Natural killer cell treated with Interleukin-12 subunit alpha and Interleukin-12 subunit beta and Interleukin-15 and Interleukin-18, amount 100 ng/mL, for 72 hours (primary cell): ENCODE measurements around the gene TSPAN9. TPM values are rescaled to one million over a fixed set of nuclear protein-coding genes. Genes with fewer than 3 reads are reported as not detected.

Experiments
- ATAC-seq, 2 donors: fragments of 150-1000 bp; cut with Tn5 transposase in 1 of 2; sonication (Bioruptor Pico), chemical (Tn5 transposase) in 1 of 2; 2 replicates each; pipeline ENCODE4 v1.10.0; 2021
- DNase-seq: peaks from one replicate; pipeline ENCODE4 v3.0.0; 2022; ENCODE audit warnings: low spot score
- H3K27ac Mint-ChIP-seq, 2 donors: 1 replicate in 1 of 2; 2 replicates in 1 of 2; pipeline ENCODE4 v1.8.0; 2022; ENCODE audit warnings: mixed read lengths in 2 of 2, mild to moderate bottlenecking in 1 of 2, moderate library complexity in 1 of 2
- H3K27me3 Mint-ChIP-seq, 2 donors: 1 replicate in 1 of 2; 2 replicates in 1 of 2; pipeline ENCODE4 v1.8.0; 2022; ENCODE audit warnings: mixed read lengths in 2 of 2
- H3K36me3 Mint-ChIP-seq: one replicate; pipeline ENCODE4 v1.8.0; 2022; ENCODE audit warnings: mixed read lengths
- H3K4me1 Mint-ChIP-seq, 2 donors: 1 replicate in 1 of 2; 2 replicates in 1 of 2; pipeline ENCODE4 v1.8.0; 2022; ENCODE audit warnings: low read depth in 2 of 2, mixed read lengths in 2 of 2, mild to moderate bottlenecking in 1 of 2
- H3K4me3 Mint-ChIP-seq: one replicate; pipeline ENCODE4 v1.8.0; 2022; ENCODE audit warnings: mixed read lengths
- H3K9me3 Mint-ChIP-seq: 2 replicates; pipeline ENCODE4 v1.8.0; 2022; ENCODE audit warnings: mixed read lengths
- total RNA-seq, 2 donors: library from RNA; stranded (reverse); gene quantifications; one replicate each; pipeline ENCODE4 v1.2.3, GENCODE V29; 2022

Gene TSPAN9, protein sequence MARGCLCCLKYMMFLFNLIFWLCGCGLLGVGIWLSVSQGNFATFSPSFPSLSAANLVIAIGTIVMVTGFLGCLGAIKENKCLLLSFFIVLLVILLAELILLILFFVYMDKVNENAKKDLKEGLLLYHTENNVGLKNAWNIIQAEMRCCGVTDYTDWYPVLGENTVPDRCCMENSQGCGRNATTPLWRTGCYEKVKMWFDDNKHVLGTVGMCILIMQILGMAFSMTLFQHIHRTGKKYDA
- under 1 TPM in 1 of 2 donors, not detected in 1; 0.10 TPM for total RNA-seq

- peak; percentile 89 to 94 for ATAC-seq
- peaks cover 7 to 8% of the 10 kb centered on the region in 2 donors for H3K27me3 Mint-ChIP-seq
- no peaks in the 10 kb centered on the region for H3K36me3 Mint-ChIP-seq
- DNase-seq: peak; percentile 74
- H3K4me3 Mint-ChIP-seq: peak within 1 kb of the TSS; percentile 68
- H3K27ac Mint-ChIP-seq: peak within 1 kb of the TSS in 1 of 2 donors; percentile 51
- H3K4me1 Mint-ChIP-seq: peaks cover 0 to 5% of the 10 kb centered on the region in 2 donors
- no peaks in the 10 kb centered on the region for H3K9me3 Mint-ChIP-seq
These were observed at the start of gene TSPAN9 for GRCh38 chr12:3076730-3077571. TSS of gene TSPAN9 (plus strand) at chr12:3077379. CDS start at chr12:3201194, 123,815 bp downstream.

GRCh38 chr12:3028108-3028507 is 49.1 kb upstream of the TSPAN9 start:
- DNase-seq (no peak), ATAC-seq (no peak)
- H3K4me3 Mint-ChIP-seq: no peak overlapping the region
- H3K36me3 Mint-ChIP-seq: no peaks in the 10 kb centered on the region
- no peak overlapping the region for H3K27ac Mint-ChIP-seq
- H3K4me1 Mint-ChIP-seq: no peaks in the 10 kb centered on the region
- no peaks in the 10 kb centered on the region for H3K9me3 Mint-ChIP-seq
- peaks cover 0 to 3% of the 10 kb centered on the region in 2 donors for H3K27me3 Mint-ChIP-seq

DNA sequence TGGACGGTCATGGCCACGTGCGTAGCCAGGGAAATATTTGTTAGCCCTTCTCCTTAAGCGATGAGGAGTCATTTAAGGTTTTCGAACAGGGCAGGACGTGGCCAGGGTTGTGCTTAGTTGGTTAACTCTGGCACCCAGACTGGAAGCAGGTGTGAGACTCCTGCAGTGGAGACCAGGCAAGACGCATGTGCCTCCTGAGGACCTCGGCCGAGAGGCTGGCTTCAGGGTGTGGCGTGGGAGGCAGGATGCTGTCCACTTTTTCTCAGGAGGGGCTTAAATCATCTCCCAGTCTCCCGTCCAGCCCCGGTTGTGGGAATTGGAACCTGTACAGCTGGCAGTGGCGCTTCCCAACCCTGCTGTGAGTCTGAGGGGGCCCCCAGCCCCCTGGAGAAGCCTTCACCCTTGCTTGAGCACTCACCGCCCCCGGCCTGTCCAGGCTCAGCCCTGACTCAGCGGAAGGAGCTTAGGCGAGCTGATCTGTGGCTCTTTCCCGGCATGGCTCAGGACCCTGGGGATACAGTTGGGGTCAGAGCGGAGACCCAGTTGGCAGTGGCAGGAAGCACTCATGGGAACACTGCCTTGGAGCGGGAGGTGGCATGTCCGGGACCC is 46.3 kb upstream of the TSPAN9 start:
- H3K9me3 Mint-ChIP-seq: no peaks in the 10 kb centered on the region
- H3K36me3 Mint-ChIP-seq: no peaks in the 10 kb centered on the region
- no peak for DNase-seq
- H3K4me1 Mint-ChIP-seq: no peaks in the 10 kb centered on the region
- peaks cover 0 to 3% of the 10 kb centered on the region in 2 donors for H3K27me3 Mint-ChIP-seq
- no peak overlapping the region for H3K27ac Mint-ChIP-seq
- H3K4me3 Mint-ChIP-seq: no peak overlapping the region
- ATAC-seq: no peak

DNA sequence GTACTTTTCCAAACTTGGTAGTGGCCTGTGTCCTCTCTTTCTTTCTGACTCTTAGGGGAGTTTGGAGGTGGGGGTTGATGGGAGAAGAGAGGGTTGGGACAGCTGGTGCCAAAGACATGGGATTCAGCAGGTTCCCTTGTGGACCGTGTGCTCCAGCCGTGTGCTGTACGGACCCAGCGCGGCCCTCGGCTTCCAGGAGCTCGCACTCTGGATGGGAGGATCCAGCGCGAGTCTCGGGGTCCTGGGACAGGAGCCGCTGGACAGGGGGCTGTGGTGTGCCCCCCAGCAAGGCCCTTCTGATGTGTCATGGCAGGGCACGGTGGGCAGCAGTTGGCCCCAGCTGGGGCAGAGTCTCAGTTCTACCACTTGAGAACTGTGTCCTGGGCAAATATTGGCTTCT is 45.0 kb upstream of the TSPAN9 start:
- DNase-seq (no peak), ATAC-seq (no peak)
- Mint-ChIP-seq H3K4me3 (no peak overlapping the region), H3K27me3 (peaks cover 0 to 3% of the 10 kb centered on the region in 2 donors), H3K4me1 (no peaks in the 10 kb centered on the region), H3K27ac (no peak overlapping the region), H3K36me3 (no peaks in the 10 kb centered on the region), H3K9me3 (no peaks in the 10 kb centered on the region)

DNA sequence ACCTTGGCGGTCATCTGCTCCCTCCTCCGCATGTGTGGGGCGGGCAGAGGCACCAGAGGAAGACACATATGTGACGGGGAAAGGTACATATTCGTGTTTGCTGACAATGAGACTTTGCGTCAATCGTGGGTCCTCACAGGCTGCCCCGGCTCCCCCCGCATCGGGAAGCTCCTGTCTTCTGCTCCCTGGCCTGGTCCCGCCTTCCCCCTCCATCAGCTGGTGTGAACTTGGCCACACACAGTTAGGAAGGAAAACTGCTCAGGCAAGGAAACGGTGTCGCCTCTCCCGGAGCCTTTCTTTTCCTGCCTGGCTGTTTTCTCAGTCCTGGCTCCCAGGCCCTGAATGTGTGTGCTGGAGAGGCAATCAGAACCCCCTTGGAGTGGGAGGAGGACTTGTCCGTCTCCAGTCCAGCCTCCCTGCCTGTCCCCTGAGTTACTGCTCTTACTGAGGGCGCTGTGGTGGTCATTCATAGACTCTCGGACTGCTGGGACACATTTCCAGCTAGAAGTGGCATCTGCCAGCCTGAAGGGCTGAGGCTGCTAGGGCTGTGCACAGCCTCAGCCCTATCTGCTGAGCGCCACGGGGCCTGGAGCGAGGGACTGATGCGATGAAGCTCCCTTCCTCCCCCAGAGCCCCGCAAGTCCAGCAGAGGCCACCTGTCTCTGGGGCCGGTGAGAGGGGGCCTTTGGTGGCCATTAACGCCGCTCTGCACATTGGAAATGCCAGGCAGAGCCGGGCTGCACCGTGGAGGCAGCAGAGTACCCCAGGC is 44.2 kb upstream of the TSPAN9 start:
- Mint-ChIP-seq H3K27ac (no peak overlapping the region), H3K27me3 (peaks cover 0 to 3% of the 10 kb centered on the region in 2 donors), H3K36me3 (no peaks in the 10 kb centered on the region), H3K9me3 (no peaks in the 10 kb centered on the region), H3K4me3 (no peak overlapping the region), H3K4me1 (no peaks in the 10 kb centered on the region)
- ATAC-seq: no peak
- no peak for DNase-seq

GRCh38 chr12:3033539-3033867 is 43.7 kb upstream of the TSPAN9 start:
- no peak for DNase-seq
- Mint-ChIP-seq H3K9me3 (no peaks in the 10 kb centered on the region), H3K36me3 (no peaks in the 10 kb centered on the region), H3K27me3 (peaks cover 0 to 3% of the 10 kb centered on the region in 2 donors), H3K4me3 (no peak overlapping the region), H3K27ac (no peak overlapping the region), H3K4me1 (no peaks in the 10 kb centered on the region)
- no peak for ATAC-seq

DNA sequence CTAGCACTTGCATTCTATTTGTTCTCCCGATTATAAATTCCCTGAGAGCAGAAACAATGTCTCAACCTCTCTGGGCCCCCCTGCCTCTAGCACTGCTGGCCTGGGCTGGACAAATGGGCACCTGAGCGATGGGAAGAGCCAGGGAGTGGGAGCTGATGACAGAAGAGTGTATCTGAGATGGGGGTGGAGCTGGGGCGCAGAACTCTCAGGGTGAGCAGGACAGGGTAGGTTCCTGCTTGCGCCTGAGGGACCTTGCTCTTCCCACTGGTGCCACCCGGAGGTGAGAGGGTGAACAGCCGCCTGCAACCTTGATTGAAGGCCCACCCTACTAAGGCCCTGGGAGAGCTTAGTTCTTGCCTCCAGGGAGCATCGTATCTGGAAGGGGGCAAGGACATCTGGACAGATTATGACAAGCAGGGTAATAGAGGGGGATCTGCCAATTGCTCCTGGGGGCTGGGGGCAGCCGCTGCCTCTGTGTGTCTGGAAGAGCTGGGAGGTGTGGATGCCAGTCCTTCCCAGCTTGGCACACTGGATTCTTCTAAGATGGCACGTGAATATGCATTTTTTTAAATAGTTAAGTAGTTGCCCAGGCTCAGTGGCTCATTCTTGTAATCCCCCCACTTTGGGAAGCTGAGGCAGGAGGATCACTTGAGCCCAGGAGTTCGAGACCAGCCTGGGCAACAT is 43.0 kb upstream of the TSPAN9 start:
- DNase-seq (no peak), ATAC-seq (peak in 1 of 2 donors; percentile 50)
- no peak overlapping the region for H3K4me3 Mint-ChIP-seq
- H3K27ac Mint-ChIP-seq: no peak overlapping the region
- H3K27me3 Mint-ChIP-seq: peaks cover 0 to 3% of the 10 kb centered on the region in 2 donors
- H3K36me3 Mint-ChIP-seq: no peaks in the 10 kb centered on the region
- no peaks in the 10 kb centered on the region for H3K9me3 Mint-ChIP-seq
- no peaks in the 10 kb centered on the region for H3K4me1 Mint-ChIP-seq

DNA sequence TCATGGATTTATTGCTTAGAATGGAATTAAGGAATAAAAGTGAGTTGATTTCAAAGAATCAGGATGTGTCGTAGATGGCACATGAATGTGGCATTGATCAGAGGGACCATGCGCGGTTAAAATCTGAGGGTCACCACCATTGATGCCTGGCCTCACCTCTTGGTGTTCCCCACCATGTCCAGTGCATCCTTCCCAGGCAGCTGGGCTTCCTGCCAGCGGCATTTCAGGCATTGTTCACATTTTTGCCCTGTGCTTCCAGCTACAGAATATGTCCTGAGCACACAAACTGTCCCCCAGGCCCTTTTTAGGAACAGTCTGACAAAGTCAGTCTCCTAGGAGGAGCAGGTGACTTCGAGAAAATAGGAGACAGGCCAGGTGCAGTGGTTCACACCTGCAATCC is 42.0 kb upstream of the TSPAN9 start:
- H3K4me1 Mint-ChIP-seq: no peaks in the 10 kb centered on the region
- ATAC-seq (no peak), DNase-seq (no peak)
- H3K36me3 Mint-ChIP-seq: no peaks in the 10 kb centered on the region
- peaks cover 0 to 3% of the 10 kb centered on the region in 2 donors for H3K27me3 Mint-ChIP-seq
- no peaks in the 10 kb centered on the region for H3K9me3 Mint-ChIP-seq
- H3K4me3 Mint-ChIP-seq: no peak overlapping the region
- H3K27ac Mint-ChIP-seq: no peak overlapping the region

DNA sequence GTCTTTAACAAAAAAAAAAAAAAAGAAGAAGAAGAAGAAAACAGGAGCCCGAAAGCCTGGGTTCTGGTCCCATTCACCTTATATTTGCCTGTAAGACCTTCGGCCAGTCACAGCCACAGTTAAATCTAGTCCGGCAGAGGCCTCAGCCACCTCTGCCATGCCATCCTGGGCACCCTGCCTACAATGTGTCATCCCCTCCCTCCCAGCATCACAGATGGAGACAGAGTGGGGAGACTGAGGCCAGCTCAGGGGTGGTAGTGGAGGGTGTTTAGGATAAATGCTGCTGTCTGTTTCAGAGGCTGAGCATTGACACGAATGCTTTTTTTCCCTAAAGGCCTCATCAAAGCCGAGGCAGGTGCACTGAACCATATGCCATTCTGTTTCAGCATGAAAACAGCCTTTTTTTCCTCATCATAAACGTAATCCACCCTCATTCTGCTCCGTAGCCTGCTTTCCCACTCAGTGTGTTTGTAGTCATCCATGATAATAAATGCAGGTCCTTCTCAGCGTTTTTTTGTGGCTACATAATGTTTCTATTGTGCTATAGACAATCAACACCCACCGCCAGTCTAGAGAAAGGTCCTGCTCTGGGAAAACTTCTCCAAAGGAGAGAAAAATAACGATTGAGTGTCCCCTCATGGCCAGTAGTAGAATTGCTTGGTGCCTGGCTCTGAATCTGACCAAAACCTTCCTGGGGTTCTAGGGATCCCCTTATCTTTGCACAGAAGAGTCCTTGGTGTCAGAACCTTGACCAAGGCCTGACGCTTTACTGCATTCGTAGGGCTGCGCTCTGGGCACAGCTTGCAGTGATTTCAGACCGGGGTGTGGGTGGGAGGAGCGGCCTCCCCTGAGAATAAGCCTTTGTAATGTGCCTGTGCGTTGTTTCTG is 41.1 kb upstream of the TSPAN9 start:
- ATAC-seq (no peak), DNase-seq (no peak)
- H3K36me3 Mint-ChIP-seq: no peaks in the 10 kb centered on the region
- H3K4me1 Mint-ChIP-seq: no peaks in the 10 kb centered on the region
- no peak overlapping the region for H3K27ac Mint-ChIP-seq
- H3K4me3 Mint-ChIP-seq: no peak overlapping the region
- H3K27me3 Mint-ChIP-seq: no peaks in the 10 kb centered on the region
- H3K9me3 Mint-ChIP-seq: no peaks in the 10 kb centered on the region

- Mint-ChIP-seq H3K4me3 (no peak overlapping the region), H3K36me3 (no peaks in the 10 kb centered on the region), H3K9me3 (no peaks in the 10 kb centered on the region), H3K27ac (no peak overlapping the region), H3K4me1 (no peaks in the 10 kb centered on the region), H3K27me3 (peaks cover 2 to 5% of the 10 kb centered on the region in 2 donors)
- no peak for DNase-seq
- ATAC-seq: no peak
These were observed 40.1 kb upstream of the TSPAN9 start for GRCh38 chr12:3036901-3037600.

DNA sequence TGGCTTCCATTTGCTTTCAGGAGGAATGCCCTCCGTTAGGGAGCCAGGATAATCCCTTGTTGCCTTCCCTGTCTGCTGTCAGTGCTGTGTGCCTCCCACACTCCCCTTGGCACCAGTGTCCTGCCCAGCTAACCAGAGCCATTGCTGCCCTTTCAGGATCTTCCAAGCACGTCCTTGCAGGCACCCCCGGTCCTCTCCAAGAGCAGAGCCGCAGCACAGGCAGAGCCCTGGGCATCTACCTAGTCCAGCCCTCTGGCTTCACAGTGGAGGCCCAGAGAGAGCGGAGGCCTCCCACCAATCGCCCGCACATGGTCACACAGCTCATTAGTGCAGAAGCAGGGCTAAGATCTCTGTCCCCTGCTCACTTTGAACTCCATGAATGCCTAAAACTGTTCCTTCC is 39.0 kb upstream of the TSPAN9 start:
- Mint-ChIP-seq H3K27me3 (peaks cover 6 to 10% of the 10 kb centered on the region in 2 donors), H3K9me3 (no peaks in the 10 kb centered on the region), H3K4me3 (no peak overlapping the region), H3K4me1 (no peaks in the 10 kb centered on the region), H3K27ac (no peak overlapping the region), H3K36me3 (no peaks in the 10 kb centered on the region)
- ATAC-seq (no peak), DNase-seq (no peak)

DNA sequence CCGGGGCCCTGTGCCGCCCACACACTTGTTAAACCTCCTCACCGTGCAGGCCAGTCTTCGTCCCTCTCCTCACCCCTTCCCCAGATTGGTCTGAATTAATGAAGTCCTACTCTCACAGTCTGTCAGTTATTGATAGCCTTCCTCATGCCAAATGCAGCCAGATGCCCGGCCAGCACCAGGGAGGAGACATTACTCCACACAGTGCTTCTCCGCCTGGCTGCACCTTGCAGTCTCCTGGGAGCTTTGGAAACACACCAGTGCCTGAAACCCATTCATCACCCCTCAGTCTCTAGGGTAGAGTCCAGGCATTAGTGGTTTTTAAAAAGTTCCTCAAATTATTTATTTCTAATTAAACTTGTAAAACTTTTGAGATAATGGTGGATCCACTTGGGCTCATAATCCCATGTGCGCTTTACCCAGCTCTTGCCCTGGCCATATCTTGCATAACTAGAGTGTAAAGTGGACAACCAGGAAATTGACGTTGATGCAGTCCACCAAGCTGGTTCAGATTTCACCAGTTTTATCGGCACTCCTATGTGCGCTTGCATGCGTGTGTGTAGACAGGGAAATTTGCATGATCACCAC is 38.2 kb upstream of the TSPAN9 start:
- no peak overlapping the region for H3K4me3 Mint-ChIP-seq
- H3K27me3 Mint-ChIP-seq: peaks cover 12 to 18% of the 10 kb centered on the region in 2 donors
- no peaks in the 10 kb centered on the region for H3K36me3 Mint-ChIP-seq
- no peaks in the 10 kb centered on the region for H3K4me1 Mint-ChIP-seq
- no peak overlapping the region for H3K27ac Mint-ChIP-seq
- DNase-seq: no peak
- no peaks in the 10 kb centered on the region for H3K9me3 Mint-ChIP-seq
- ATAC-seq: no peak
